HG03342 (cell line): Measurements from ENCODE around the gene NSDHL.

Source experiments
- ATAC-seq: cut with Tn5 transposase; IDR thresholded peaks from one replicate; pipeline ENCODE4 v1.9.1; 2021; ENCODE audit warnings: mild to moderate bottlenecking, moderate library complexity; ENCODE audit not compliant: unreplicated experiment

The NSDHL gene

DNA sequence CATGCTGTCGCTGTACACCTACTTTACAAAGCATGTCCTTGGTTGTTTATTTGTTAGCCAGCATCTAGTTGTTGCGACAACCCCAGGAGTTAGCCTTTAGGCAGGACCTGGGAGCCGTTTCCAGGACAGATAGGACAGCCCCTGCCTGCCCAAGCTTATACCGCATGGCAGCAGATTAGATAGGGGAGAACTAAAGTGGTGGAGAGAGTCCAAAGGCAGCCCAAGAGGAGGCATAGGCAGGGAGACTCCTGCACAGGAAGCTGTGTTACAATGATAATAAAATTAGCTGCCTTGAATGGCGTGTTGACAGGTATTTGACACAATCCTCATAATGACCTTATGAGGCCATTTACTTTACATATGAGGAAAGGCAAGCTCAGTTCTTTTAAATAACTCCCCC, 13.0 kb downstream of the NSDHL start:
- no peak for ATAC-seq

DNA sequence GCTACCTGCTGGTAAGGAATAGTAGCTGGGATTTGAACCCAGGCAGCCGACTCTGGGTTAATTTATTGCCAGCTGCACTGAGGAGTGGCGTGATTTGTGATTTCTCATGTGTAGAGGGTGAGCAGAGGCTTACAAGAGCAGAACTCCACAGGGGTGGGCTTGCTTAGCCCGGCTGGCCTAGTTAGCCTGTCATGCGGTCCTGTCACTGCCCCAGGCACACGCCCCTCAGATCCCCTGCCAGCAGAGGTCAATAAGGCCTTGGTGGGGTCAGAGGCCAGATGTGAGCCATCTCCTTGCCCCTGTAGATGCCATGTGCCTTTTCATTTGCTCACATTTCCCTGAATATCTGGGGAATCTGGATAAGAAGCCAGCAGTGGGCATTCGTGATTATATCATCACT, 13.4 kb downstream of the NSDHL start:
- ATAC-seq, result no peak

DNA sequence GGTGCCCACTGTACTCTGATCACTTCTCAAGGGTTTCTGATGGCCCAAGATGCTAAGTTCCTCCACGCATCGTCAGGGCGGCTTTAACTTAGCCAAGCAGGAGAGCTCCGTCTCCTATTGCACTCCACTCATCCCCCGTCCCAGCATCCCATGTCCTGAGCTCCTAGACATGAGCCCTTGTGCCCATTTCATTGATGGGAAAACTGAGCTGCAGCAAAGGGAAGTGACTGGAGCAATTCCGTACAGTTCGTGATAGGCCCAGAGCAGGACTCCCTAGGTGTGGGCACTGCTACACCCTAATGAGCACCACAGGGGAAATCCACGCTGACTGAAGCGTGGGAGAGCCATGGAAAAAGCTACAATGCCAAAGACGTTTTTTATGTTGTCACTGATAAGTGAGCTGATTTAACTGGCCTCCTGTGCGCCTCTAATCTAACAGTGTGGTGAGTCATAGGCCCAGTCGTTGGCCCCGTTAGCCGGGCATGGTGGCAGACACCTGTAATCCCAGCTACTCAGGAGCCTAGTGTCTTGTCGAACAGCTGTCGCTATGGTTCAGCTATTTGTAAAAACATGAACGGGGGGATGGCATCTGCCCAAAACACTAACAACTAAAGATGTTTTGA, 14.9 kb downstream of the NSDHL start:
- no peak for ATAC-seq

DNA sequence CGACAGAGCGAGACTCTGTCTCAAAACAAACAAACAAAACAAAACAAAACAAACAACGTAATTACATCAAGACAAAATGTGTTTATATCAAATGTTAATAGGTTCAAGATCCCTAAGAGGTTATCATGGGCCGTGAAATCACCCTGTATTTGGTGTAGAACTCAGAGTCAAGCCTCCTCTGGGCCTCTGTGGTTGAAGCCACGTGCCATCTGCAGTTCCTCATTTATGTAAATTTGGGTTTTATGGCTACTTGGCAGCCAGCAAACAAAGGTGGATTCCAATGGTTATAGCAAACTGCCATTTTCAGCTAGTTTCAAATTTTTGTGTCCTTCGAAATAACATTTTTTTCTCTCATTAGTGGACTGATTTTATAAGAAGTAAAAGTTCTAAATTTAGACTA, 16.4 kb downstream of the NSDHL start:
- no peak for ATAC-seq

GRCh38 chrX:152850465-152850864, 19.6 kb downstream of the NSDHL start:
- no peak for ATAC-seq

- ATAC-seq, result no peak
These were observed 23.1 kb downstream of the NSDHL start for GRCh38 chrX:152853986-152854385.

GRCh38 chrX:152861116-152861515, 30.3 kb downstream of the NSDHL start:
- no peak for ATAC-seq

- ATAC-seq, result no peak
These were observed 31.0 kb downstream of the NSDHL start for GRCh38 chrX:152861826-152862225.

DNA sequence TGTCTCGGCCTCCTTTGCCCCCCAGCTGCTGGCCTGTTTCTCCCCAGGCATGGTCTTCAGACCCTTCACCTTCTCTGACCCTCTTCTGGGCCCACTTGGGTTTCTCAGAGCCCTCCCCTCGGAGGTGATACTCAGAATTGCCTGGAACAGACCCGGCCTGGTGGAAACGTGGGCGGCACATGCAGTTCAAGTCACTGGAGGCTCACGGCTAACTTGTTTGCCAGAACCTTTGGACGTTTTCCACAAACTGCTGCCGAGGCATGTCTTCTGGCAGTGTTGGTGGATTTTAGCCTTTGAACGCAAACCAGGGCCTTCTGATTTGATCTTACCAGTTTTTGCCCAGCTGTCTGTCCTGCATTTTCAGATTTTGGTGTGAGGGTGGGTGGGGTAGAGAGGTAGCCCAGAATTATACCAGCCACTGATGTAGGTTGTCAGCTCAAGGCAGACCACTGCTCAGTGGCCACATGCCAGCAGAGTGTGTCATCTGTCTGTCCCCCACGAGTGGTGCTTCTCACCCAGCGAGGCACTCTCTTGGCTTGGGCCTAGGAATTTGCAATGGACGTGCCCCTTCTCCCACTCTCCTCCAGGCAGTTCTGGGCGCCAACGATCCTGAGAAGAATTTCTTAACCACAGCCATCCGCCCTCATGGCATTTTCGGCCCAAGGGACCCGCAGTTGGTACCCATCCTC, 34.5 kb downstream of the NSDHL start:
- ATAC-seq, result no peak

GRCh38 chrX:152866386-152866785, 35.5 kb downstream of the NSDHL start:
- no peak for ATAC-seq

- no peak for ATAC-seq
These were observed 39.1 kb downstream of the NSDHL start for GRCh38 chrX:152869972-152870371.

GRCh38 chrX:152871260-152871659, 40.4 kb downstream of the NSDHL start:
- no peak for ATAC-seq

GRCh38 chrX:152872522-152872921, 41.7 kb downstream of the NSDHL start:
- ATAC-seq, result no peak

DNA sequence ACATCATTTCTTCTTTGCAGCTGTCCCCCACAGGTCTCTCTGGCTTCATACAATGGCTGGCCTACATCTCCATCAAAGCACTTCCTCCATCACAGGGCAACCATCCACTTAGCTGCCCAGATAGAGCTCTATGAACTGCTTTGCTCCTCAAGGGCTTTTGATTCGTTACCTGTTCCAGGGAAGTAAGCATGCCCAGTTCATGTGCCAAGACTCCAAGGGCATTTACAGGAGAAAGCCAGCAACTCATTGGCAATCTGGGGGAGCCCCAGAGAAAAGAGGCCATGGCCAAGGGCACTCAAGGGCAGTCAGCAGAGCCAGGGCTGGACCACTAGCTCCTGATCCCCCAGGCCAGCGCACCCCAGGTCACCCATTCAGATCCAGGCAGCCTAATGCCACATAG, 42.5 kb downstream of the NSDHL start:
- ATAC-seq, result no peak

DNA sequence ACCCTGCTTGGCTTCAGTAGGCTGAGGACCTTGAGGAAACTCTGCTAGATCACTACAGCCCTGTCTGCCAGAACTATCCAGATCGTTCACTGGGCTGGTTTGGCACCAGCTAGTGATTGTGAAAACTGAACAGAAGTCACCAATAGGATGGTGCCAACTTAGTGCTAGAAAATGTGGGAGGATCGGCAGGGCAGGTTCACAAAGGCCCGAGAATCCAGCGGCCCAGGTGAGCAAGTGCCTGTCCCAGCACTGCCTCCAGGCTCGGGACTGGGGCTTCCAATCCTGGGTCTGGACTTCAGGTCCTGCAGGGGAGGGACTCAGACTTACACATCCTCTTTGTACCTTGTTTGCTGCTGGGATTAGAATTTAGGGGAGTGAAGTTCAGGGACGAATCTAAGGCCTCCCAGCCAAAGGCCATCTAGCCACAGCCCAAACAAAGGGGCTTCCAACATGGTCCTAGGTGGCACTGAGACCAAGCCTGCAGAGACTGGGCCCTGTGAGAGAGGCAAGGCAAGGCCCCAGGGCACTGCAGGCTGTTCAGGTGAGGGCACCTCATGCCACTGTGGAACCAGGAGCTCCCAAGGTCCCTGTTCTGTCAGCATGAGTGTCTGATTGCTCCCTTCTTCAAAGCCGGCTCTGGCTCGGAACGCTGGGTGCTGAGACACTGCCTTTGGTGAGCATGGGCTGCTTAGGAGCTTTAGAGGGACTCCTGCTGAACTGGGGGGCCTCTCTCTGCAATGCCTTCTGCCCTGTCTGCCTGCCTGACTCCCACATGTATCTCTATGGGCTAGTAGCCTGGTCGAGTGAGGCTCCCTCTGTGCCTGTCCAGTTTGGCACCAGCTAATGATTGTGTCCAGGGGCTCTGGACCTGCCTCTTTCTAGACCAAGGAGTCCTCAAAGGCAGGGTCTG, 46.3 kb downstream of the NSDHL start:
- no peak for ATAC-seq

- no peak for ATAC-seq
These were observed 48.3 kb downstream of the NSDHL start for GRCh38 chrX:152878976-152879755.

DNA sequence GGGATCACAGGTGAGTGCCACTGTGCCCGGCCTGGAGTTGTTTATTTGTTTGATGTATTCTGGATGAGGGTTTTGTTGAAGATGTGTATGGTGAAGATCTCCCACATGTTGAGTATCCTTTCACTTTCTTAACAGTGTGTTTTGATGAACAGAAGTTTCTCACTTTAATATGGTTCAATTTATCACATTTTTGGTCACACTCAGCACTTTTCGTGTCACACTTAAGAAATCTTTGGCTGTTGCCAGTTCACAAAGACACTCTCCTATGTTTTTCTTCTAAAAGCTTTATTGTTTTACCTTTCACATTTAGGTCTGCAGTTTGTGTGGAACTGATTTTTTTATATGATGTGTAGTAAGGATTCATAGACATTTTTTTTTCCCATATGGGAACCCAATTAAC, 50.4 kb downstream of the NSDHL start:
- no peak for ATAC-seq

DNA sequence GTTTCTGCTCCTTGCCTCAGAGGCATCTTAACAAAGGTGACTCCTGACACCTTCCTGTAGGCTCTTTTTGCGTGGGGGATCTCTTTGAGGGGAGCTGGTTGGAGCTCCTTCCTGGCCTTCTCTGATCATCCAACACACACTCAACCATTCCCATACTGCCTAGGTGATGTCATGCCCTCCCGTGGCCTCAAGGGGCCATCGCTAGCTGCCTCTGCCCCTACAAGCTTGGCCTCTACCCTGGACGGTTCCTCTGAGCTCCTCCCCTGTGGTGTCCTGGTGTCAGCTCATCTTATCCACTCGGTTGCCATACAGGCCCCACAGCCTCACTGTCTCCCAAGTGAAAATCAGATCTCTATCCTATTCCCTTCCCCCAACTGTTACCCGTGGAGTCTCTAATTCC, 53.3 kb downstream of the NSDHL start:
- ATAC-seq, result no peak

DNA sequence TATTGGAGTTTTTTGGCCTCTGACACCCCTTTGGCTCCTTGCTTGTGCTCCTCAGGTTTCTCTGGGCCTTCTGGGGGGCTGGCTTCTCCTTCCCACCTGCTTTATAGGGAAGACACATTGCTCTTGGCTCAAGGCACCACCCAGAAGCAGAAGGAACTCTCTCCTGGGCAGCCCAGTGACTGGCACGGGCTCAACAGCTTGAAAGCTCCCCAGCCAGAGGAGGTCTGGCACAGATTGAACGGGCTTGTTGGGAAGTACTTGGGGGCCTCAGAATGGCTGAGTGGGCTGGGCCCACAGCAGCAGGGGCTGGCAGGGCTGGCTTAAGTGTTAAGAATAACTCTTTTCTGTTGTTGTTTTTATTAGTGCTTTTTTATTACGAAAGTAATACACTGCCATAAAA, 55.9 kb downstream of the NSDHL start:
- ATAC-seq, result no peak

DNA sequence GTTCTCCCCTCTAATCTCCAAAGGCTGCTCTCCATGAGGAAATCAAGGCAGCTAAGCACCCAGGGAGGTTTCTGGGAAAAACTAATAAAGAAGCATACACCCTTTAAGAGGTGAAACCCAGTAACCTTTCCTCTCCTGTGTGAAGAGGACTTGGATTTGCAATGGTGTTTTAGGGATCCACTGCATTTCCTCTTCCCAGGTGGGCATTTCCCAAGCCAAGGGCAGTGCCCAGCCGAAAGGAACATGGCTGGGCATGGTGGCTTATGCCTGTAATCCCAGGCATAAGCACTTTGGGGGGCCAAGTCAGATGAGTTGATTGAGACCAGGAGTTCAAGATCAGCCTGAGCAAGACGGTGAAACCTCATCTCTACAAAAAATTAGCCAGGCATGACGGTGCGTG, 61.6 kb downstream of the NSDHL start:
- no peak for ATAC-seq
